GM11168 (cell line): ENCODE data around the gene AZGP1.
"Not testable (repeated sequence)": the region's sequence is repeated elsewhere in the genome, so short reads cannot be mapped to it uniquely, and the experiment has no call there.

Experiments
- in situ Hi-C: fragments of 300-500 bp; cut with MboI; formaldehyde crosslinking; loops from one replicate; pipeline ENCODE4 v1.12.0; 2022; ENCODE audit warnings: low sequenced_read_pairs; ENCODE audit not compliant: unreplicated experiment

Gene AZGP1

DNA sequence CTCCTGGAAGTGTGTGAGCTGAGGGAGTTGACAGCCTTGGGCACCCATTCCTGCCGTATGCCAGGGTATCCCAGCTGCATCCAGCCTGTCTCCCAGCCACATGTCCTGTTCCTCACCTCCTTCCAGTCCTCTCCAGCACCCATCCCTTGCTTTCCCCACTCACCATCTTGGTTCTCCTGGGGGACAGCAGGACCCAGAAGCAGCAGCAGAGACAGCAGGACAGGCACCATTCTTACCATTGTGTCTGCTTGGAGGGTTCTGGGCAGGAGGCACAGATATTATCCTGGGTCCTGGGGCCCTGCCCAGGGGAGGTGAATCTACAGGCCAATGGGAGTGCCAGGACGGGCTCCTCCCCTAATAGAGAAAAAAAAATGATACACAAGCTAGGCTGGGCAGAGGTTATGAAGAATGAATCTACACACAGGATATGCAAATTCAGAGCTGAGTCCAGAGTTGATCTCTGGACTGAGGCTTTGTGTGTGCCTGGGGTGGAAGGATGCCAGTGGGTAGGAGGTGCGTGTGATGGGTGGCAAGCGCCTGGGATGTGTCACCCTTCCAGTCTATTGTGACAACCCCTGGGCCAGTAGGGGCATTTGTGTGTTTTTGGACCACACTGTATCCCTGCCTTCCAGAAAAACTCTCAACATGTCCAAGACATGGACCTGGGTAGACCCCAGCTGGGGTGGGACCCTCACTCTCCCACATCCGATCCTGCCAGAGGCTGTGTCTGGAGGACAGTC, at the start of gene AZGP1:
Gene AZGP1 (minus strand): TSS at position 250 of the 740 bp plus-strand sequence. CDS start 11 bp downstream, at position 239.
- in situ Hi-C loops: no loop called here

DNA sequence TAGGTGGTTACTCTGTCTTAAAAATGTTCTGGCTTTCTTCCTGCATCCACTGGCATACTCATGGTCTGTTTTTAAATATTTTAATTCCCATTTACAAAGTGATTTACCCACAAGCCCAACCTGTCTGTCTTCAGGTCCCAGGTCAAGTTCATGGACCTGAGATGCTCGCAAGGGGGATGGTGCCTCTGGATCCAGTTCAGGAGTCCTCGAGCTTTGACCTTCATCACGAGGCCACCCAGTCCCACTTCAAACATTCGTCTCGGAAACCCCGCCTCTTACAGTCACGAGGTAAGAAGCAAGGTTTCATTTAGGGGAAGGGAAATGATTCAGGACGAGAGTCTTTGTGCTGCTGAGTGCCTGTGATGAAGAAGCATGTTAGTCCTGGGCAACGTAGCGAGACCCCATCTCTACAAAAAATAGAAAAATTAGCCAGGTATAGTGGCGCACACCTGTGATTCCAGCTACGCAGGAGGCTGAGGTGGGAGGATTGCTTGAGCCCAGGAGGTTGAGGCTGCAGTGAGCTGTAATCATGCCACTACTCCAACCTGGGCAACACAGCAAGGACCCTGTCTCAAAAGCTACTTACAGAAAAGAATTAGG, 48.3 kb upstream of the AZGP1 start:
- in situ Hi-C loops: no loop called here

DNA sequence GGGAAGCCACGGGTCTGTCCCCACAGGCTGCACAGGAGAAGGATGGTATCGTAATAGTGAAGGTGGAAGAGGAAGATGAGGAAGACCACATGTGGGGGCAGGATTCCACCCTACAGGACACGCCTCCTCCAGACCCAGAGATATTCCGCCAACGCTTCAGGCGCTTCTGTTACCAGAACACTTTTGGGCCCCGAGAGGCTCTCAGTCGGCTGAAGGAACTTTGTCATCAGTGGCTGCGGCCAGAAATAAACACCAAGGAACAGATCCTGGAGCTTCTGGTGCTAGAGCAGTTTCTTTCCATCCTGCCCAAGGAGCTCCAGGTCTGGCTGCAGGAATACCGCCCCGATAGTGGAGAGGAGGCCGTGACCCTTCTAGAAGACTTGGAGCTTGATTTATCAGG, 47.7 kb upstream of the AZGP1 start:
- in situ Hi-C loops: no loop called here

DNA sequence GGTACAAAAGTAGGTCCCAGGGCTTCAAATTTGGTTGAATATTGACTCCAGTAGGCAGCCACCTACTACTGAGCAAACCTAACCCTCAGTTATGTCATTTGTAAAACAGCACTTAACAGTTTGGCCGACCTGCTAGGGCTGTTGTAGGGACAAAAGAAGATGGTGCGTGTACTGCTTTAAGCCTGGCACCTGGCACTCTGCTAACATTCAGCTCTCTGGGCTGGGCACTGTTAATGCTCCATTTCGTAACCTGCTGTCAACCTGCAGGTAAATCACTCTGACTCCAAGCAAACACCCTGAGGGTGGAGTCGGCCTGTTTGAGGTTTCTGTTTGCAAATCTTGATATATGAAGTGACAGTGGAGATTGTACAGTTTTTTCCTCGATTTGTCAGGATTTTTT, 46.8 kb upstream of the AZGP1 start:
- in situ Hi-C loops: no loop called here

DNA sequence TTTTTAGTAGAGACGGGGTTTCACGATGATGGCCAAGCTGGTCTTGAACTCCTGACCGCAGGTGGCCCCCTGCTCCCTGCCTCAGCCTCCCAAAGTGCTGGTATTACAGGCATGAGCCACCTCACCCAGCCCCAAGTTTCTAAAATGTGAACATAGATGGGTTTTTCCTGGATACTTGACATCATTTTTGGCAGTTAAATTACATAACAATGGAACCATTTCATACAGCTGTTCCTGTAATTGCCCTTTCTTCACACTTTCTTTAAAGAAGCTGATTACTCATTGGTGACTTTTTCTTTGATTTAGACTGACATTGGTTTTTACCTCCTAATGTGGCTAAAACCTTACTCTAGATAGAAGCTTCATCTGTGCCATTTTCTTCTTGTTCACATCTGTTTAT, 45.5 kb upstream of the AZGP1 start:
- in situ Hi-C loops: no loop called here

DNA sequence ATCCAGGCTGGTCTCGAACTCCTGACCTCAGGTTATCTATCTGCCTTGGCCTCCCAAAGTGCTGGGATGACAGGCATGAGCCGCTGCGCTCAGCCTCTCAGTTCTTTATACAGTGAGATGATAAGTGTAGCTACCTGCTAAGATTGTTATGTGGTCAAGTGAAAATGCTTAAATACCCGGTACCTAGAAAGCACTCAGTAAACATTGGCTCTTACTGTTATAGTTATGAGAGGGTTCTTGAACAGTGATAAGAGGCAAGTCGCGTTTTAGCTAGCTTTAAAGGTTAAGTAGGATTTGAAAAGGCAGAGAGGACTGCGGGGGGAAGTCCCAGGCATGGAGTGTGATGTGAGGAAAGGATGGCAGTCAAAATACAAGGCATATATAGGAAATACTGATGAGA, 44.1 kb upstream of the AZGP1 start:
- in situ Hi-C loops: no loop called here

DNA sequence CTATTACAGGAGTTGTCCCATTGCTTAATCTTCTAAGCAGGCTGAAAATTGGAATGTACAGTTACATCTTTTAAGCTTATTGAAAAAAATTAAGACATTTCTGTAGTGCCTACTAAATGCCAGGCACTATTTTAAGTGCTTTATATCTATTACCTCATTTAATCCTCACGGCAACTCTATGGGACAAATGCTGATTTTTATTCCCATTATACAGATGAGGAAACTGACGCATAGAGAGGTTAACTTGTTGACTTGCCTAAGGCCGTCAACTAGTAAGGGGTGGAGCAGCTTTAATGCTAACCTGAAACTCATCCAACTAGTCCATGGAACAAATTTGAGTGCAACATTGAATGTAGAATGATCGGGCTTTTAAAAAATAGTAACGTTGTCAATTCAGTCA, 42.0 kb upstream of the AZGP1 start:
- in situ Hi-C loops: no loop called here

DNA sequence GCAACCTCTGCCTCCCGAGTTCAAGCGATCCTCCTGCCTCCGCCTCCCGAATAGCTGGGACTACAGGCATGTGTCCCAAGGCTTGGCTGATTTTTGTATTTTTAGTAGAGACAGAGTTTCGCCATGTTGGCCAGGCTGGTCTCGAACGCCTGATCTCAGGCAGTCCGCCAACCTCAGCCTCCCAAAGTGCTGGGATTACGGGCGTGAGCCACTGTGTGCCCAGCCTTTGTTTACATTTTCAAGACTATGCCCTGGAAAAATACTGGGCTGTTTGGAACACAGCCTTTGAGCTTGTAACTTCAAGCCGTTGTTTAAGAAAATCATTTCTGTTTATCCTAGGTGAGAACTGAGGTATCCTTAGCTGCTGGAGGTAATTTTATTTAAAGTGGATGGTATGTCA, 41.5 kb upstream of the AZGP1 start:
- in situ Hi-C loops: no loop called here

DNA sequence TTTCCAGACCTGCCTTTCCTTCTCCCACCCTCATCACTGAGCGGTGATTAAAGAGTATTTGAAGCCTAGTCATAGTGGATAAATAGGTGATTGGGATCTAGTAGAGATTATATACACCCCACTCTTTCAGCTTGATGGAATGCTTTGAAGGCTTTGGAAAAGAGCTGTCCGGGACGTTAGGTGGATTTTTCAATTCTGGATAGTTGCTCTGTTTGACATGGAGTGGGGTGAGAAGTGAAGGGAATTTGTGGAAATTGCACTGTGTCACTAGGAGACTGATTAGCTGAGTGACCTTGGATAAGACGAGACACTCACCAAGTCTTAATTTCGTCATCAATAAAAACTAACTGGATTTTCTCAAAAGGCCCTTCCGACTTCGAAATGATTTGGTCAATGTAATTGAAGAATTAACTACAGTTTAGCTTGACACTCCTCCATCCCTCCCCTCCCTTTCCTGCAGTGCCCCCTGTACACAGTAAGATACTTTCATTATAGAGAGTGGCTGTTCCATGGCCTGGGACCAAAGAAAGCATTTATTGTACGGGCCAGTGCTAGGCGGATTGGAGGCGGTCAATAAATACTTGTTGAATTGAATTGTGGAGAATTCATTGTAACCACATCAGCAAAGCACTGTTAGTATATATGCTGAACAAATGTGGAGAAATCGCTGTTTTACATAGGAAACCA, 40.5 kb upstream of the AZGP1 start:
- in situ Hi-C loops: no loop called here

DNA sequence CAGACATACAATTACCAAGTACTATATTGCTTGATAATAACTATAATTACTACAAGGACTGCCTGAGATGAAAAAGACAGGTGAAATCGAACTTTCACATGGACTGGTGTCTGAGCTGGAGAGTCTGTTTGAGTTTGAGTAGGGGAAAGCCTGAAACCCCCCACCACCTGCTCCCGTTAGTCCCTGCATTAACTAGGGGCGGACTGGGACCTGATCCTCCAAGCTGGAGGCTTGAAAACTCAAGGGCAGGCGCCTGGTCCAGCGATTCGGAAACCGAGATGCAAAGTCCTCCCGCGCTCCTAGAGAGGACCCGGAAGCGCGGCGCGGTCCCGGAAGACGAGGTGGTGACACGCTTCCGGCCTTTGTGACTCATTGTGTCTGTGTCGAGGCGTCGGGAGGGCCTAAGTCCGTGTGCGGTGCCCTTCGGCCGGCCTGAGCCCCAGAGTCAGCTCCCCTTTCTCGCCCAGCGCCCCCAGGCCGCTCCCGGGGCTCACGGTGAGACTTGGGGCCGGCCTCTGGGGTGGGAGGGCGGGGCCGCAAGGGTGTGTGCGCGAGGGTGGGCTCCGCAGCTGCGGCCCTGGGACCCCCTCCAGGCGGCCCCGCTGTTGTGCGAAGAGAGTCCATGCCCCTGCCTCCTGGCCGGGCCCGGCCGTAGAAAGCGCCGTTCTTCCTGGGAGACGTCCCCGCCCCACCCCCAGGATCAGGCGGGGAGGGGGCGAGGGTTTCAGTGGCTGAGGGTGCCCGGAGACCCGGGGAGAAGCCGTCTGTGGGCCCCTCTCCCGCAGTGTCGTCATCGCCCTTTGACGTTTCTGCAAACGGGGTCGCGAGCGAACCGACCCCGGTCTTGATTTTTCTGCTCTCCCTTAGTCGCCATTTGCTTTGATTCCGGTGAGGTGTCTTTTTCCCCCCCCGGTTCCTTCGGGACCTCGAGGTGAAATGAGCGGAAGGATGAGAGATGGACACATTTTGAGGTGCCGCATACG, 39.7 kb upstream of the AZGP1 start, which contains the start of gene ZKSCAN1:
Gene ZKSCAN1 (plus strand): TSS at position 365 of the 983 bp plus-strand sequence. CDS start 7,911 bp downstream, outside the sequence.
- in situ Hi-C loops: no loop called here

DNA sequence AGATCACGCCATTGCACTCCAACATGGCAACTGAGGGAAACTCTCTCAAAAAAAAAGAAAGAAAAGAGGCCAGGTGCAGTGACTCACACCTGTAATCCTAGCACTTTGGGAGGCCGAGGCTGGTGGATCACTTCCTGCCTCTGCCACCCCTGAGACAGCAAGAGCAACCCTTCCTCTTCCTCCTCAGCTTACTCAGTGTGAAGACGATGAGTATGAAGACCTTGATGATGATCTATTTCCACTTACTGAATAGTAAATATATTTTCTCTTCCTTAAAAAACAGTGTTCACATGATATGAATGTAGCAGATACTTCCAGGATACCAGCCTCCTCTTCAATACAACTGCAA, 37.5 kb upstream of the AZGP1 start:
- in situ Hi-C loops: no loop called here

DNA sequence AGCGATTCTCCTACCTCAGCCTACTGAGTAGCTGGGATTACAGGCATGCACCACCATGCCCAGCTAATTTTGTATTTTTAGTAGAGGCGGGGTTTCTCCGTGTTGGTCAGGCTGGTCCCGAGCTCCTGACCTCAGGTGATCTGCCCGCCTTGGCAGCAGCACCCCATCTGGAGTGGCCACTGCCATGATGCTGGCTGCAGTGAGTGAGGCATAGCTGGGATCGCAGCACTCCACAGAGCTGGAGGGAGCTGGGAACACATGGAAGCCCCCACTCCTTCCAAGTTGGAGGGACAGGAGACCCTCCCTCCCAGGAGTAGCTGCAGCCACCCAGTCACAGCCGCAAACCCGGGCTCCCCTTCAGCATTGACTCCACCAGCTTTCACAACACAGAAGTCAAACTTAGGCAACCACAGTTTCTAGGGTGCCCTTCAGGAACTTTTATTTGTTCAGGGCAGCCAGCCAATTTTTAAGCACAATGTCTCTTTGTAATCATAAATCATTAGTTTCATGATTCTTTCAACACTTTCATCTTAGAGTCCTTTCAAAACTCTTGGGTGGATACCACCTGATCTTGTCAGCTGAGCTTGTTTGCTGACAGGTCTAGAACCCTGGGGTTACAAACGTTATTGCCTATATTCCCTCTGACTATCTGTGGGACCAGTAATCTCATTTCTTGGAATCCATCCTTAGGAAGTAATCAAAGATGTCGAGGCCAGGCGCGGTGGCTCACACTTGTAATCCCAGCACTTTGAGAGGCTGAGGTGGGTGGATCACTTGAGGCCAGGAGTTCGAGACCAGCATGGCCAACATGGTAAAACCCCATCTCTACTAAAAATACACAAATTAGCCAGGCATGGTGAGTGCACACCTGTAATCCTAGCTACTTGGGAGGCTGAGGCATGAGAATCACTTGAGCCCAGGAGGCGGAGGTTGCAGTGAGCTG, 36.8 kb upstream of the AZGP1 start:
- in situ Hi-C loops: not testable (repeated sequence)

DNA sequence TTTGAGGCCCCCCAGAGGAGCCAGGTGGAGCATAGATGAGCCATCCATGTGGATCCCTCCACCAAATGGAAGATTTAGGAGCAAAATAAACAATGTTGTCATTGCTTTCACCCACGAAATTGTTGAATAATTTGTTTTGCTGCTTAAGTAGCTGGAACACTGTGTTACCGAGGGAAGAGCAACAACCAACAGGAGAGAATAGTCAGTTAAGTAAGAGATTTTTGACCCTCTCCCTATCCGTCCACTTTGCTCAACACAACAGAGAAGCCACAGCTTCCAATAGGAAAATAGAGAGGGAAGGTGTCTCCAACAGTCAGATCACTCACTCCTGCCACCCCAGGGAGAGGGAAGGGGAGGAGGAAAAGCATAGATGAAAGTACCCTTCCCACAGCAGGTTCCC, 35.7 kb upstream of the AZGP1 start:
- in situ Hi-C loops: no loop called here

DNA sequence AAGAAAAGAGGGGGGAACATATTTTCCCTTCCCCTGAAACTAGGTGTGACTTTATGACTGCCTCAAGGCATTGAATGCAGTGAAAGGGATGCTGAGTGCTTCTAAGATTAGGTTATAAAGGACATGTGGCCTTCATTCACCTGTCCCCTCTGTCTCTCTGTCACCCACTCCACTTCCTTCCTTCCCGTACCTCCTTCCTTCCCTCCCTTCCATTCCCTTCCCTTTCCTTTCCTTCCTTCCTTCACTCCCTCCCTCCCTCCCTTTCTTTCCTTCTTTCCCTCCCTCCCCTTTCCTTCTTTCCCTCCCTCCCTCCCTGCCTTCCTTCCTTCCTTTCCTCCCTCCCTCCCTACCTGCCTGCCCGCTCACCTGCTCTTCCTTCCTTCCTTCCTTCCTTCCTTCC, 35.1 kb upstream of the AZGP1 start:
- in situ Hi-C loops: no loop called here

DNA sequence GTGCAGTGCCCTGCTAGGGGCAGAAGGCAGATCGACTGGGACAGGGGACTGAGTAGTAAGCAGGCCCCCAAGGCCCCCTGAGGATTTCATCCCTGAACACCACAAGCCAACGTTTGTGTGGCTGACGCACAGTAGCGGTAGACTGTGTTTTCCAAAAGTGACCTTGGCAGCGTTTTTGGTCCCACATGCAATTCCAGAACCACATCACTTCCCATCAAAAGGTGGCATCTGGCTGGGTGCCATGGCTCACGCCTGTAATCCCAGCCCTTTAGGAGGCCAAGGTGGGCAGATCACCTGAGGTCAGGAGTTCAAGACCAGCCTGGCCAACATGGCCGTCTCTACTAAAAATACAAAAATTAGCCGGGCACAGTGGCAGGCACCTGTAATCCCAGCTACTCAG, 34.1 kb upstream of the AZGP1 start:
- in situ Hi-C loops: not testable (repeated sequence)

DNA sequence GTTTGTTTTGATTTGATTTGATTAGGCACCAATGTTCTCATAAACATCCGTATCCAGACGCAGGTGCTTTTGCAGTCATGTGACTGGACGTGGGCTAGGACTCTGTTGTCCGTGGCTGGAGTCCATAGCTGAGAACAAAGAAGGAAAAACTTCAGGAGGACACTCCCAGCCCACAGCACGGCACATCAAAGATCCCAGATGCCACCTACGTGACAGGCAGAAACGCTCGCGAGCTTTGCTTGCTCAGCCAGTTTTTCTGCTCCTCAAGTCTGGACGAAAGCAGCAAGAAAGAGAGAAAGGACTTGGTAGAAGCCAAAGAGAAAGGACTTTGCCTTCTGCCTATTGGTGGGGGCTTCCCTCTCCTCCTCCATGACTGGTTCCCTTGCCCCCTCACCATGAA, 32.7 kb upstream of the AZGP1 start:
- in situ Hi-C loops: no loop called here

DNA sequence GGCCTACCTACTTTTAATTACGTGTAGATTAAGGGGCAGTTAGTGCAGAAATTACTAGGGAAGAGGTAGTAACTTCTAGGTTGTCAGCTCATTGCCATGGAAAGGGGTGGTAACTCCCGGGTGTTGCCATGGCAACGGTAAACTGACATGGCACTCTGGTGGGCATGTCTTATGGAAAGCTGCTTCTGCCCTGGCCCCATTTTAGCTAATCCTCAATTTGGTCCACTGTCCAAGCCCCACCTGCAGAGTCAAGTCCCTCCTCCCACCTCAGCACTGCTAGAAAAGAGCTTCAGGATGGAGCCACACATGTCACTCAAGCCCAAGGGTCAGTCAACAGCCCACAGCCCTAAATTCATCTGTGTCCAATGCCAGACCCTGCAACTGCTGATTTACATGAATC, 32.1 kb upstream of the AZGP1 start:
- in situ Hi-C loops: no loop called here

DNA sequence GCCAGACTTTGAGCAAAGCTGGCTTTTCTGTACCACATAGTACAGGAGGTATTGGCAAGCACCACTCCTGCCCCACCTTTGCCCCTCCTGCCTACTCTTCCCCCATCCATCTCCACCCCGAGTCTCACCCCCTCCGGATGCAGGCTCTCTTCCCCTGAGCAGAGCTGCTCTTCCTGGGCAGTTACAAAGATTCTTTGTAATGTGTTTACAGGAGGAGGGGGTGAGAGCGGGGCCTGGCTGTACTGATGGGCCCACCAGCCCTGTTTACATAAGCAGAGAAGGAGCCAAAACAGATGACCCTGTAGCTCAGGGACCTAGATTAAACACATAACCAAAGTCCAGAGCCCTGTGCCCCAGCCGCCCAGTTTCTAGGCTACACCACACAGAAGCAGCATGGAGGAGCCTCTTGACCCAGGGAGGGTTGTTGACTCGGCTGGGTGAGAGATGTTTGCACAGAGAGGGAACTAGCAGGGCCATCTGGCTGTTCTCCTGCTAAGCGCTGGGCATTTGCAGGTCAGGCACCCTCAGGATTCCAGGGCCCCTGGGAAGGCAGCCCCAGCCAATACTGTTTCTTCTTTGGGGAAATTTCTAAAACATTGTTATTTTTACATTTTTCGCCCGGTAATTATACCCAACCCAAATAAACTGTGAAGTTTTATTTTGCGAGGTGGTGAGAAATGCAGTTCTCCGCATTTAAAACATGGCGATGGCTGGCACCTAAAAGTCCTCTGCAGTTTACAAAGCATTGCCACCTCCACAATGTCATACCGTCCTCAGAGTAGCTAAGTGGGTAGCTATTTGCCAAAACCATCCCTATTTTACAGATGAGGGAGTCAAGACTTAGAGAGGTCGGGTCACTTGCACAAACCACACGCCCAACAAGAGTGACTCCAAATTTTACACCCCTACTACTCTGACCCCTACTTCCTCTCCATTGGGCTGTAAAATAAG, 28.2 kb upstream of the AZGP1 start:
- in situ Hi-C loops: no loop called here
